Esophagus (tissue), 2 donors: ENCODE results near the gene DCLK2. TPM values are rescaled to one million over a fixed set of nuclear protein-coding genes. Genes with fewer than 3 reads are reported as not detected.

Source experiments
- H3K27ac ChIP-seq, 2 donors: one replicate each; pipeline ENCODE4 v1.5.1; 2013; ENCODE audit warnings: low read depth in 2 of 2, mild to moderate bottlenecking in 2 of 2, inconsistent platforms in 1 of 2, low read length in 1 of 2, moderate library complexity in 1 of 2
- H3K27me3 ChIP-seq, 2 donors: one replicate each; pipeline ENCODE4 v1.6.1; 2013; ENCODE audit warnings: low read length in 2 of 2, control low read depth in 1 of 2, mild to moderate bottlenecking in 1 of 2; ENCODE audit not compliant: insufficient read depth in 2 of 2, control insufficient read depth in 1 of 2
- H3K36me3 ChIP-seq, 2 donors: one replicate each; pipeline ENCODE4 v1.6.1; 2013; ENCODE audit warnings: low read length in 1 of 2; ENCODE audit not compliant: control insufficient read depth in 2 of 2, insufficient read depth in 2 of 2
- H3K4me1 ChIP-seq, 2 donors: one replicate each; pipeline ENCODE4 v1.6.1; 2013; ENCODE audit warnings: low read length in 1 of 2; ENCODE audit not compliant: control insufficient read depth in 2 of 2, insufficient read depth in 2 of 2
- H3K4me3 ChIP-seq, 2 donors: one replicate each; pipeline ENCODE4 v1.5.1; 2013; ENCODE audit warnings: low read length in 2 of 2, mild to moderate bottlenecking in 2 of 2, low read depth in 1 of 2, moderate library complexity in 1 of 2
- H3K9me3 ChIP-seq, 2 donors: one replicate each; pipeline ENCODE4 v1.6.1; 2013; ENCODE audit warnings: mild to moderate bottlenecking in 2 of 2, low read depth in 1 of 2, low read length in 1 of 2, moderate library complexity in 1 of 2; ENCODE audit not compliant: control insufficient read depth in 2 of 2, insufficient read depth in 1 of 2
- WGBS, 2 donors: extraction: QIAGEN DNeasy Blood & Tissue Kit; methylation state at CpG; one replicate each; pipeline ENCODE4 v1.1.7; 2013; 5-methylcytosine and 5-hydroxymethylcytosine counted together
- polyA plus RNA-seq, 2 donors: library from polyadenylated mRNA; stranded (reverse); fragments of 200-250 nt; gene quantifications; one replicate each; pipeline ENCODE4 v1.2.3, GENCODE V29; 2013
- donor health status: healthy with polysubstance abuse.
- donor health status: Bipolar disorder and iron deficiency.

Gene DCLK2
- polyA plus RNA-seq, 2 donors: 0.74 to 0.75 TPM

- Histone ChIP-seq H3K27me3 (no peaks in the 10 kb centered on the region), H3K27ac (no peak overlapping the region), H3K4me3 (no peak overlapping the region), H3K4me1 (no peaks in the 10 kb centered on the region), H3K9me3 (no peaks in the 10 kb centered on the region), H3K36me3 (no peaks in the 10 kb centered on the region)
- 90 to 94% methylated on average over 5 of the region's 5 CpGs for WGBS, 2 donors
These were observed 157.1 kb downstream of the DCLK2 start for GRCh38 chr4:150235317-150235716.

- Histone ChIP-seq H3K27me3 (no peaks in the 10 kb centered on the region), H3K9me3 (no peaks in the 10 kb centered on the region), H3K36me3 (no peaks in the 10 kb centered on the region), H3K27ac (no peak overlapping the region), H3K4me3 (no peak overlapping the region), H3K4me1 (no peaks in the 10 kb centered on the region)
- WGBS, 2 donors: 68 to 76% methylated on average over 6 of the region's 6 CpGs
These were observed 157.6 kb downstream of the DCLK2 start for GRCh38 chr4:150235808-150236271.

GRCh38 chr4:150236626-150237025 lies 158.4 kb downstream of the DCLK2 start:
- no peak overlapping the region for H3K27ac ChIP-seq
- no peak overlapping the region for H3K4me3 ChIP-seq
- H3K4me1 ChIP-seq: no peaks in the 10 kb centered on the region
- no peaks in the 10 kb centered on the region for H3K27me3 ChIP-seq
- no peaks in the 10 kb centered on the region for H3K36me3 ChIP-seq
- H3K9me3 ChIP-seq: no peaks in the 10 kb centered on the region

- Histone ChIP-seq H3K4me1 (no peaks in the 10 kb centered on the region), H3K9me3 (no peaks in the 10 kb centered on the region), H3K36me3 (no peaks in the 10 kb centered on the region), H3K27me3 (no peaks in the 10 kb centered on the region), H3K4me3 (no peak overlapping the region), H3K27ac (no peak overlapping the region)
- 54 to 58% methylated on average over 6 of the region's 6 CpGs for WGBS, 2 donors
These were observed 159.0 kb downstream of the DCLK2 start for GRCh38 chr4:150237110-150237872.

GRCh38 chr4:150238591-150238990 lies 160.3 kb downstream of the DCLK2 start:
- H3K4me1 ChIP-seq: no peaks in the 10 kb centered on the region
- no peaks in the 10 kb centered on the region for H3K36me3 ChIP-seq
- H3K9me3 ChIP-seq: no peaks in the 10 kb centered on the region
- no peaks in the 10 kb centered on the region for H3K27me3 ChIP-seq
- H3K4me3 ChIP-seq: no peak overlapping the region
- 91 to 96% methylated on average over 1 of the region's 1 CpG for WGBS, 2 donors
- H3K27ac ChIP-seq: no peak overlapping the region

GRCh38 chr4:150240011-150240410 lies 161.8 kb downstream of the DCLK2 start:
- Histone ChIP-seq H3K9me3 (no peaks in the 10 kb centered on the region), H3K27me3 (no peaks in the 10 kb centered on the region), H3K36me3 (no peaks in the 10 kb centered on the region), H3K27ac (no peak overlapping the region), H3K4me1 (no peaks in the 10 kb centered on the region), H3K4me3 (no peak overlapping the region)

DNA sequence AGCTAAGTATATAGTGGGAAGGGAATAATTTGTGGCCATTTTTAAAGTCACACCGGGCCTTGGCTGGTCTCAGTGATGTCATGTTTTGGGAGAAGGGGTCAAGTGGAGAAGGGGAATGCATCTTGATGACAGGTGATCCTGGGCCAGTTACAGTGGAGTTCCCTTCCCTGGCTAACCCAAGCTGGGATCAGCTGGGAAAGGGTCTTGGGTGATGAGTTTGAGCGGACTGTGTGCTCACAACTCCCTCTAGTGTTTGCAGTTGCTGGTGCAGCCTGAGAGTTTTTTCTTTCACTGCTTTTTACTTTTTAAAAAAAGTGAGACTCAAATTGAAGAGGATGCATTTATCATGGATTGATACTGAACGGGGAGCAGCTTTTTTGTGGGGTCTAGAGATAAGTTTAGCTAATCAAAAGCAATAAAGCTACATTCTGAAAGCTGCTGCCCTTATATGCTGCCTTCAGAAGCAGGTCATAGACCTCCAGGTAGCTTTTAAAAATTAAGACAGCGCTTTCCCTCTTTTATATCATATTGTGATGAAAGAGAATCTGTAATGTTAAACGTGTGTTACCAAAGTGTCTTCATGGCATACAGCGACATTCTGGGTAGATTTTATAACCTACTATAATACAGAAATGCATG lies 164.7 kb downstream of the DCLK2 start:
- Histone ChIP-seq H3K36me3 (no peaks in the 10 kb centered on the region), H3K27ac (no peak overlapping the region), H3K4me3 (no peak overlapping the region), H3K9me3 (no peaks in the 10 kb centered on the region), H3K27me3 (no peaks in the 10 kb centered on the region), H3K4me1 (no peaks in the 10 kb centered on the region)
- 48% methylated on average over 6 of the region's 6 CpGs for WGBS, 2 donors

- WGBS, 2 donors: 79 to 86% methylated on average over 2 of the region's 2 CpGs
- H3K36me3 ChIP-seq: no peaks in the 10 kb centered on the region
- no peak overlapping the region for H3K27ac ChIP-seq
- no peaks in the 10 kb centered on the region for H3K9me3 ChIP-seq
- H3K4me3 ChIP-seq: no peak overlapping the region
- H3K4me1 ChIP-seq: no peaks in the 10 kb centered on the region
- H3K27me3 ChIP-seq: no peaks in the 10 kb centered on the region
These were observed 165.7 kb downstream of the DCLK2 start for GRCh38 chr4:150243932-150244331.

- no peaks in the 10 kb centered on the region for H3K9me3 ChIP-seq
- H3K27ac ChIP-seq: no peak overlapping the region
- no peaks in the 10 kb centered on the region for H3K27me3 ChIP-seq
- H3K4me1 ChIP-seq: no peaks in the 10 kb centered on the region
- 33 to 39% methylated on average over 3 of the region's 3 CpGs for WGBS, 2 donors
- H3K4me3 ChIP-seq: no peak overlapping the region
- H3K36me3 ChIP-seq: no peaks in the 10 kb centered on the region
These were observed 166.4 kb downstream of the DCLK2 start for GRCh38 chr4:150244600-150244999.

DNA sequence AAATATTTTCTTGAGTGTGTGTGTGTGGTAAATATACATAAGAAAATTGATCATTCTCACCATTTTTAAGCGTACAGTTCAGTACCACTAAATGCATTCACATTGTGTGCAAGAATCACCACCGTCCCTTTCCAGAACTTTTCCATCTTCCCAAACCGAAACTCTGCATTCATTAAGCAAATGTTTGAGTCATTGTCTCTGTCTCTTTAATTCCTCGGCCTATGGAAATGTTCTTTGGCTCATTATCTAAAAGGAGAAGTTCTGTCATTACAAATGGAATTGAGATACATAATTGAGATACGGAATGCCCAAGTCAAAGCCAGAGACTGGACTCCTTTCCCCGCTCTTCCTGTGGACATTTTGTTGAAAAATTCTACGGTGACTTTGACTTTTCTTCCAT lies 168.9 kb downstream of the DCLK2 start:
- Histone ChIP-seq H3K4me3 (no peak overlapping the region), H3K9me3 (no peaks in the 10 kb centered on the region), H3K4me1 (no peaks in the 10 kb centered on the region), H3K36me3 (no peaks in the 10 kb centered on the region), H3K27ac (no peak overlapping the region), H3K27me3 (no peaks in the 10 kb centered on the region)
- WGBS, 2 donors: 92 to 94% methylated on average over 7 of the region's 7 CpGs
